GM19023 (cell line): Measurements from ENCODE around the gene AIRE.
"Not testable (repeated sequence)": the region's sequence is repeated elsewhere in the genome, so short reads cannot be mapped to it uniquely, and the experiment has no call there.

Source experiments
- ATAC-seq: cut with Tn5 transposase; IDR thresholded peaks from one replicate; pipeline ENCODE4 v1.9.1; 2021; ENCODE audit warnings: mild to moderate bottlenecking, moderate library complexity; ENCODE audit not compliant: unreplicated experiment

The AIRE gene

DNA sequence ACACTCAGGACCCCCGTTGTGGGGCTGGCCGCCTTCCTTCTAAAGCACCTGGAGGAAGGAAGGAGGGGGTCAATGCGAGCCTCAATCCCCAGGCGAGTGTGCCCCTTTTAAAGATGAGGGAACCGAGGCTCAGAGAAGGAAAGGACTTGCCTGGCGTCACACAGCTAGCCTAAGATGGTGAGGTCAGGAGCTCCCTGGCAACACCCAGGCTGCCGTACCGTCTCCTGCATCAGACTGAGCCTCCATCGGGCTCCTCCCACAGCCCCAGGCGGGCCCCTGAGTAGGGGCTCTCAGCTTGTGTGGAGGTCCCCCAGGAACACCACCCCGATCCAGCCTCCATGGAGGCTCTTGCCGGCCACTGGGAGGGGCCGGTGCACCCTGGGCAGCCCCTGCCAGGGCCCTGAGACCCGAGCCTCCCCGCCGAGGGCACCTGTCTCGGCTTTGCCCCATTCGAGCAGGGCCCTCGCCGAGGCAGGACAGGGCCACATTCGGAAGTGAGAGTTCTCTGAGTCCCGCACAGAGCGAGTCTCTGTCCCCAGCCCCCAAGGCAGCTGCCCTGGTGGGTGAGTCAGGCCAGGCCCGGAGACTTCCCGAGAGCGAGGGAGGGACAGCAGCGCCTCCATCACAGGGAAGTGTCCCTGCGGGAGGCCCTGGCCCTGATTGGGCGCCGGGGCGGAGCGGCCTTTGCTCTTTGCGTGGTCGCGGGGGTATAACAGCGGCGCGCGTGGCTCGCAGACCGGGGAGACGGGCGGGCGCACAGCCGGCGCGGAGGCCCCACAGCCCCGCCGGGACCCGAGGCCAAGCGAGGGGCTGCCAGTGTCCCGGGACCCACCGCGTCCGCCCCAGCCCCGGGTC is at the start of gene AIRE:
AIRE (plus strand) TSS at position 739 of the 855 bp plus-strand sequence. CDS start 131 bp downstream, outside the sequence.
- ATAC-seq: no peak

DNA sequence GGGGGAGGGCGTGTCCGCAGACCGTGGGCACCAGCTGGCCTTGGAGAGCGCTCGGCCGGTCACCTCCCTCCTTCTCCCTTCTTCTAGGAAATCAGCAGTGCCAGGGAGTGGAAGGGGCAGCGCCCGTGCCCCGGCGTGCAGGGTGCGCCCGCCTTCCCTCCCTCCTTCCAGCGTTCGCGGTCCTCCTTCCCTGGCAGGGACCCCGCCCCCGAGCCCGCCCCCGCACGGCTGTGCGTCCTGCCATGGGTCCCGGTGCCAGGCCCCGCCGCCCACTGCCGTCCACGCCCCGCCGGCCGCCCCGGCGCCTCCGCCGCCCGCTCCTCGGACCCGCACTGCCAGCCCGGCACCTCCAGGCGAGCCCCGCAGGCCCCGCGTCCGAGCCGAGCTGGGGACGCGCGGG is 45.3 kb upstream of the AIRE start:
- not testable (repeated sequence) for ATAC-seq

DNA sequence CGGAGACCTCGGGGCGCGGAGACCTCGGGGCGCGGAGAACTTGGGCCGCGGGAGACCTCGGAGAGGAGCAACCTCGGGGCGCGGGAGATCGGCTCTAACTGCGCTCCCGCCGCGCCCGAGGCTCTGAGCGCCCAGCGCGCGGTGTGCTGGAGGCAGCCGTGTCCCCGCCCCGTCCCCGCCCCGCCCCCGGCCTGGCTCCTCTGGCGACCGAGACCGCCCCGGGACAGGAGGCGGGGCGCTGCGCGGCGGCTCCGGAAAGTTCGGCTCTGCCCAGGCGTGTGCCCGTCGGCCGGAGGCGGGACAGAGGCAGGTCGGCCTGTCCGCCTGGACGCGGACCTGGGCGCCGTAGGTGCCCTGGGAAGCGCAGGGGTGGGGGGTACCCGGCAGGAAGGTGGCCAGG is 44.8 kb upstream of the AIRE start, which contains the start of gene ICOSLG:
ICOSLG (minus strand) TSS at position 102 of the 400 bp plus-strand sequence. CDS start 126 bp downstream, outside the sequence.
- peak; percentile 48 for ATAC-seq

DNA sequence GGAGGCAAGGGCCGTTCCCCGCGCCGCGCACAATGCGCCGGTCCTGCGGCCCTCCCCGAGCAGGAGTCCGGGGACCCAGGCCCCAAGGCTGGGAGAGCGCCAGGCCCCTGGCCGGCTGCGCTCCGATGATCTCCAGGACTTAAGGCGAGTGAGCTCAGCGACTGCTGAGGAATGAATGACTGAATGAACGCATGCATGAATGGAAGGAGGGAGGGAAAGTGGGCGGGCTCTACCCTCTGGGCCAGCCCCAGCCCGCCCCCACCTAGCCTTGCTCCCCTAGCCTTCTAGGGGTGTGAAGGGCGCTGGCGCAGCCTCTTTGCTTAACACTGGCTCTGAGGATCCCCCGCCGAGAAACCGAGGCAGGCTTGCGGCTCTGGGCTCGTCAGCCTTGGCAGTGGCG is 44.4 kb upstream of the AIRE start:
- ATAC-seq: peak; percentile 35

DNA sequence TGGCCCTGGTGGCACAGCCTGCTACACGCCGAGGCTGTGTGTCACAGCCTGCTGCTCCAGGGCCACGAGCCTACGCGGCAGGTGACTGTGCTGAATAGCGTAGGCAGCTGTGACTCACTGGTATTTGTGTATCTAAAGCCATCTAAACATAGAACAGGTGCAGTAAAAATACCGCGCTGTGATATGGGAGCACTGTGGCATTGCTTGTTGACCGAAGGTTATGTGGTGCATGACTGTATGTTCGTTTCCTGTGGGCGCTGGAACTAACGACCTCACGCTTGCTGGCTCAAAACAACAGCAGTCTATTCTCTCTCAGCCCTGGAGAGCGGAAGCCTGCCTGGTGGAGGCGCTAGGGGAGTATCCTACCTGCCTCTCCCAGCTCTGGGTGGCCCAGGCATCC is 41.7 kb upstream of the AIRE start:
- peak; percentile 38 for ATAC-seq

DNA sequence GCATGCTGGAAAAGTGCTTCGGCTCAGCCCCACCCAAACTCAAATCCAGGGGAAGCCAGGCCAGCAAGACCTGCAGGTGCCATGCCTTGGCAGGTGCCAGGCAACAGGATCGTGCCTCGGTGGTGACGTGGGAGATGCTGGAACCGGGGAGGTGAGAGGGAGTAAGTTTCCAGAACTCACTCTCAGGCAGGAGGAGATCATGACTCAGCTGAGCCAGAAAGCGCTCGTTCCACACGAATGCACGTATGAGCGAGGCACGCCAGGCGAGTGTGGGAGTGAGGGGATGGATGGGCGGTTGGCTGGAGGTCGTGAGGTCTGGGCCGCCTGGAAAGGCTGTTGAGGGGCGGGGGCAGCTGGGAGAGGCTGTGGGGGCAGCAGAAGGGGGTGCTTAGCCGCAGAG is 37.8 kb upstream of the AIRE start:
- not testable (repeated sequence) for ATAC-seq

DNA sequence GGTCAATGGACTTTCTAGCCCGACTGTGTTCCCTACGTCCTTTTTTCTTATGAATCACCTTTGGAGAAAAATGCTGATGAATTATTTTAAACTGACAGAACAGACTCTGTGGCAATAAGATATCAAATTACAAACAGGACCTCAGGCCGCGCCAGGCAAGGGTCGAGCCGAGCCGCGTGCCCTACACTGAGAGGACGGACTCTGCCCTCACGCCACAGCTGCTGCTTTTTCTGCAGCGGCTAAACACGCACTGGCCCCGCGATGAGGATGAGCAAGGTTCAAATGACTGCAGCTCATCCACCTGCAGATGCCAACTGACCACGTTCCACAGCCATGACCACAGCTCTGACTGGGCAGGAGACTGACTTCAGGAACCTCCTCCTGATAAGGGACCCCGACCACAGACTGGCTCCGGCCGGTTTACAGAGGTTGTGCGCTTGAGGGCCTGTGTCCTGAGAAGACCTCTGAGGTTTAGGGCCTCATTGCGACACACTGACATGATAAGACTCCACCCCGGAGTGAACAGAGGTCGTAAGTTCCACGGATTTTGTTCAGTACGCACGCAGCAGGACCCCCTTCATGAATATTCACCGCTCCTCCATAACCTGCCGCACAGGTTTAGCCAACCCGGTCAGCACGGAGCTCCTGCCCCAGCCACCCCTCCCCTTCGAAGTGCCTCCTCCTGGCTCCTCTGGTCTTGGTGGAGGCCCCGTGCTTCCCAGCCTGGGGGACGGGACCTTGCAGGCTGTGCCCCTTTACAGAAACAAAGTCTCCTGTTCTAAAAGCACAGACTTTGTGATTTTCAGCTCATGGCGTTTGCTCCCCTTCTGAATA is 36.3 kb upstream of the AIRE start:
- not testable (repeated sequence) for ATAC-seq

DNA sequence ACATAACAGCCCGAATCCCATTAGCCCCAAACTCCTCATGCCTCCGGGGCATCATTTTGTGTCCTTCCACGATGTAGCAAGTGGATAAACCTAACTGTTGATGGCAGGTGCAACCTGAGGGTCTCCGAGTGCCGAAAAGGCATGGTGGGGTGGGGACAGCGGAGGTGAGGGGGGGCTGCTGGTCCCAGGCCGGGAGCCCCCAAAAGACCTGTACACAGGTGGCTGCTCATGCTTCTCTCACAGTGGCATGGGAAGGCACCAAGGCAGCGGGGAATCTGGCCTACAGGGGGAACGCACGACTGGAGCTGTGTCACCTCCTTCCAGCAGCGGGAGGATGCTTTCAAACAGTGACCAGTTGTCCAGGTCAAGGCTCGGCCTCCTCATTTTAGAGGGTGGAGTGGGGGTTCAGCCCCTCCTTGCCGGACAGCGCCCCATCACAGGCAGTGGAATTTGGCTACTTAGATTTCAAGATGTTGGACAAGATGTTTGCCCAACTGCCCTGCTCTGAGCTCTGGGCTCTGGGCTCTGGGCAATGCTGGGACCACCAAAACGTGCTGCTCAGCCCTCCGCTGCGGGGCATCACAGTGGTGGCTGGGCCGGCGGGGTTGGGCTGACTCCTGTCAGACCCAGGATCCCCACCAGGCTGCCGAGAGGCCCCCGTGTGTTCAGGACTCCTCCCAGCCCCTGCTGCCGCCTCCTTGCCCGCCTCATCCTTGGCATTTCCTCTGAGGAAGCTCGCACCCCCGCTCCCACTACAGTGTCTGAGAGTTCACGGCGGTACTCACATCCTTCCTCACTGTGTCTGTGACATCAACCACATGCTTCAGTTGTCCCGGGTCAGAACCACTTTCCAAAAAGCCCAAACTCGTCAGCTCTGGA is 31.6 kb upstream of the AIRE start:
- ATAC-seq: no peak

DNA sequence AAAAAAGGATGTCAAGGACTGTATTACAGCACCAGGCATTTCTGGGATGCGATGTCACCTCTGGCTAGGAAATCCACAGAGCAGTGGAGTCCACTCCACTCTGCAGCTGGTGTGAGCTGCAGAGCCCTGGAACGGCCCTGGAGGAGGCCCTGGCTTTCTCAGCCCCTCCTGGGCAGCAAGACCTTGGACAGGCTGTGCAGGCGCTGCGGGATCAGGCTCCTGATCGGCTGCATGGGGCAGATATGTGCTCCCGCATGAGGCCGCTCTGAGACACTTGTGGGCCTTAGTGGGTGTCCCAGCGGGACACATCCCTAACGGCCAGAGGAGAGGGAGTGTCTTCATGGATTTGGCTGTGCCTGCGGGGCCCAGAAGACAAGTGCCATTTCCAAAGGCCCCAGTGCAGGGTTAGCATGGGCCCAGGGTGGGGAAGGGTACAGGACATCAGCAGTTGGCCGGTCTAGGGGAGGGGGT is 30.1 kb upstream of the AIRE start:
- no peak for ATAC-seq

DNA sequence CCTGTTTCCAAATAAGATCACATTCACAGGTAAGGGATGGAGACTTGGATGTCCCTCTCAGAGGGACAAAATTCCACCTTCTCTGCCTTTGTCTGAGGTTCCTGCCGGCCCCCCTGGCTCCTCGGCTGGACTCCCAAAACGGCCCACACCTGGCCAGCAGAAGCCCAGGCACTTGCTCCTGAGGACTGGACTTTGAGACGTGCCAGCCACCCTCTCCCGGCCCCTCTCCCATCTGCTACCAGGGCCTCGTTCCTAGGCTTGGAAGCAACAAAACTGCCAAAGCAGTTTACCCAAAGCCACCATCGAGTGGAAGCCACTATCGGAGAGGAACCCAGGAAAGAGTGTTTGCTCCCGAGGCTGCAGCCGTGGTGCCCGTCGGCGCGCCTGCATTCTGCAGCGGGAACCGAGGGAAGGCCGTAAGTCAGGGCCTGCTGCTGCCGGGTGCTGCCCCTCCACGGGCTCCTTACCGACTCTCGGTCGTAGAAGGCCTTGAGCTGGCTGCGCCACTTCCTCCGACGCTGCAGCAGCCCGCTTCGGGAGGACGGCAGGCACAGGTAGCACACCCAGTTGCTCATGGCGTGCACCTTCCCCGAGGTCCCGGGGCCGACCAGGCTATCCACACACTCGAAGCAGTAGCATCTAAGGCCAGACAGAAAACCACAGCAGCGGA is 27.5 kb upstream of the AIRE start:
- ATAC-seq: no peak

DNA sequence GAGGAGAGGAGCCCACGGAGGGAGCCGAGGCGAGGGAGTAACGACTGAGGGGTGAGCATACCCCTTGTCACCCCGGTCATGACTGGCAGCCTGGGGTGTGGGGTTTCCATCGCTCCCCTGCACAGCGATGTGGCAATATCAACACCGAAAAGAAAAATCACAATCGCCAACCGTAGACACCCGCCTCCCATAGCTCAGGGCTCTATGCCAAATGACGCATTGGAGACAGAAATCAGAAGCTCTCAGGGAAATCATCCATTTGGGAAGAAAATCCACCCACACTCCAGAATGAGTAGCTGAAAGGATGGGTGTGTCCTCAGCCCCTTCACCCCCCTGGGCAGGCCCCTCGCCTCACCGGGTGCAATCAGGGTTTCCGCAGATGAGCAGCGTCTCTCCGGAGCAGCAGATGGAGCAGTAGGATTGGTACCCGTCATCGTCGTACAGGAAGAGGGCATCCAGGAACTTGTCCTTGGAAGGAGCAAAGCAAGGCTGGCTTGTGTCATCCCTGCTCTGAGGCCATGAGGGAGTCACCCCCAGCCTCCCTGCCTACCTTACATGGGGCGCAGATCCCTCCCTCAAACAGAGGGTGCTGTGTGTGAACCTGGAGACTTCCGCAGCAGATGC is 26.5 kb upstream of the AIRE start:
- no peak for ATAC-seq

DNA sequence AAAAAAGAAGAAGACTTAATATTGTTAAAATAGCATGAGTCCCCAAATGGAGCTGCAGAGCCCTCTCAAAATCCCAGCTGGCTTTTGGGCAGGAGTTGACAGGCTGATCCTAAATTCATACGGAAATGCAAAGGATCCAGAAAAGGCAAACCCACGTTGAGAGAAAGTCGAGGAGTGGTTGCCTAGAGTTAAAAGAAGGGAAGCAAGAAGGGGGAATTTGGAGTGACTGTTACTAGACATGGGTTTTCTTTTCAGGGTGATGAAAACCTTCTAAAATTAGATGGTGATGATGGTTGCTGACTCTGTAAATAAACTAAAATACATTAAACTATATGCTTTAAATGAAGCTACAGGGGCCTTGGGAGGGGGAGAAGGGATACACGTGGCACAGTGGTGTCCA is 25.6 kb upstream of the AIRE start:
- ATAC-seq: no peak

DNA sequence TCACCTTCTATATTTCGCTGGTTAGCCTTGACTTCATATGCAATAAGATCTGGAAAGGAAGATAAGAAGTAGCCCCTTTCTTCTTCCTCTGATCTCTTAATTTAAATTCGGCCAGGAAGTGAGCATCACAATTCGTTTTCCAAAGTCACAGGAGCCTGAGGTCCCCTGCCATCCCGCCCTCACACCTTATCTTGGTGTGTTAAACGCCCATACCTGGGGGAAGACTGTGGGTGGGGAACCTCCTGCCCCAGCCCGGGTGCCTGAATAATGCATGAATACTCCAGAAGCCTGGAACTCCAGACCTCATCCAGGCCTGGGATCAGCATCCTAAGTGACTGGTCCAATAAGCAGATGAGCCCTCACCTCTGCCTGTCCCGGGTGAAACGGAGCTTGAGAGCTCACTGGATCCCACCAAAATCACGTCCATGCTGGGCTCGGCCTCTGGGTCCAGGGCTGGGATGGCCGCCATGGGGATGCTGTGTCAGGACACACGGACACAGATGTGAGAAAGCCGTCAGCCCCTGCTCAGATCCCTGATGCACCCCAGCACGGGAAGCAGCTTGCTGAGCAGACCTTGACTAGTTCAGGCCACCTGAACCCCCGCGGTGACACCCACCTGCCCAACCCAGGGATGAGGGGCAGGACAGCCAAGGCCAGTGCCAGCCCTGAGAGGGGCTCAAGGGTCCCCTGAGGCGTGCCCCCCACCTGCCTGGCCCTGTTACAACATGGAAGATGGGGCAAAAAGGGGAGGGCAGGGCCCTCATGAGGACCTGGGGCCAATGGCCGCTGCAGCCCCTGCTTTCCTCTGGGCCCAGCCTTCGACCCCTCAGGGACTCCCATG is 24.7 kb upstream of the AIRE start:
- ATAC-seq: no peak

DNA sequence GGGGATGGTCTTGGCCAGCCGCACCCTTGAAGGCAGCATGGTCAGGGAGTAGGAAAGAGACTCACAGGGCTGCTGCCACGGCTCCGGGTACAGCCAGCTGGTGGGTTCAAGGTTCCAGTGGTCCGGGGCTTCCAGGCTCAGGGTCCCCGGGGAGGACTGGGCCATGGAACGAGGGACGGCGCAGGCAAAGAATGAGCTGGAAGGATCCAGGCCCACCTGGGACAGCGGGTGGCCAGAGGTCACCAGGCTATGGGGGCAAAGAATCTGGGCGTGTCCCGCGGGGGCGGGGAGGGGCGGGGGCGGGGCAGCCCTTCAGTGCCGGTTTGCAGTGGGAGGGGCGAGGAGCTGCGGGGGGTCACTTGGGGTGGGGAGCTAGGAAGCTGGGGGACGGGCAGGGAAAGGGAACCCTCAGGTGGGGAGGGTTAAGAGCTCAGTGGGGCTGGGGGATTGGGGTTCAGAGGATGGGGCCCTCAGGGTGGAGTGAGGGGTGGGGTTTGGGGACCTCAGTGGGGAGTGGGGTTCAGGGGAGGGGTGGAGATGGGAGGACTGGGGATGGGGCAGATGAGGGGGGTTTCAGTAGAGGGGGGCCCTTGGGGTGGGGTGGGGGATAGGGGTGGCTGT is 23.9 kb upstream of the AIRE start, which contains the start of gene DNMT3L:
DNMT3L (minus strand) TSS at position 223 of the 621 bp plus-strand sequence. CDS start 638 bp downstream, outside the sequence.
- ATAC-seq: no peak

DNA sequence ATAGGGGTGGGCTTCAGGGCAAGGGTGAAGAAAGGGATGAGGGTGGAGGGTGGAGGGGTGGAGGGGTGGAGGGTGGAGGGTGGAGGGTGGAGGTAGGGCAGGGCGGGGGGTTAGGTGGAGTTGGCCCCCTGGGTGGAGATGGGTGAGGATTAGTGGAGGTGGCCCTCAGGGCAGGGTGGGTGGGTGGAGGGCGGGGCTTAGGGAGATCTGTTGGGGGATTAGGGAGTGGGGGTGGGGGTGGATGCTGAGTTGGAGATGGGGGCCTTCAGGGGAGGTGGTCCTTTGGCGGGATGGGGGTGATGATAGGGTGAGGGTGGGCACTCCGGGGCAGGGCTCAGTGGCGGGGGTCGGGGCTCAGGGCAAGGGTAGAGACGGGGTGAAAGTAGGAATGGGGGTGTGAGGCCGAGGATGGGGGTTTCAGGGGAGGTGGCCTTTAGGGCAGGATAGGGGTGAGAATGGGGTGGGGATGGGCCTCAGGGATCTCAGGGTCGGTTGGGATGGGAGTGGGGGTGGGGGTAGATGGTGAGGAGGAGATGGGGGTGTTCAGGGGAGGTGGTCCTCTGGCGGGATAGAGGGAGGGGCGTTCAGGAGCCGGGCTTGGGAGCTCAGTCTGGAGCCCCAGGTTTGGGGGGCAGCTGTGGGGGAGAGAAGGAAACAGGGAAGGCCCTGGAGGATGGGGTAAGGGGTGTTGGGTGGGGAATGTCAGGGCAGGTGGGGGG is 23.2 kb upstream of the AIRE start:
- ATAC-seq: no peak

DNA sequence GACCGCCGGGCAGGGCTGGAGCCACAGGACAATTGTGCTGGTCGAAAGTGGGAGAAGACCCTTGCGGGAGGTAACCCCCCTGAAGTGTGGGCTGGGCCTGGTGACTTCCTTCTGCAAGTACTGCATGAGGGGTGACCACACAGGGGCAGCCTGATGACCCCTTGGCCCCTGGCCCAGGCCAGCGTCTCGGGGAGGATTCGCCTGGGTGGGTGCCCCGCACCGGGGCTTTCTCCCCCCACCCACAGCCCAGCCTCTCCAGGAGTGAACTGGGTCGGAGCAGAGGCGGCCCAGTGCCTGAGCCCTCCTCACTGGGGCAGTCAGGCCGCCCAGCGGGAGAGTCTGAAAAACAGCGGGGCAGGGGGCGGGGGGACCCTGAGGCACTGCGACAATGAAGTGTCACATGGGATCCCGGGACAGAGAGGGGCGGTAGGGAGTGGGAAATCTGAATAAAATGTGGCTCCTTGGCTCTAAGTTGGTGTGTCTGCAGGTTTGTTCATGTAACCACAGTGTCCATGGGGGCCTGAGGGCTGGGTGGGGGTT is 22.4 kb upstream of the AIRE start:
- ATAC-seq: no peak

DNA sequence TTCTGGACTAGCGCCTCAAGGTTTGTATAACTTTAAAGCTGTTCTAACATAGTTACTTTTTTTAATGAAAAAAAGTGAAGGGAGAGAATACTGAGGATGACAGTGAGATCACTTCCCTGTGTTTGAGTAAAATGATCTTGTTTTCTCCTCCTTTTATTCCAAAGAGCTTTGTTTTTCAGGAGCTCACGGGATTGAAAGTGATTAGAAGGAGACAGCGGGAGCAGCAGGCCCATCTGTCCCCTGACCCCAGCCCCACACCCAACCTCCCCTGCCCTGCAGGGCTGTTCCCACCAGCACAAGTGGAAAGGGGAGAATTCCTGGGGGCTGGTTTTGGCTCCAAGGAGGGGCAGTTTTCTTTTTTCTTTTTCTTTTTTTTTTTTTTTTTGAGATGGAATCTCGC is 21.9 kb upstream of the AIRE start:
- no peak for ATAC-seq
